DMS153 (cell line): ENCODE data around the gene NBEAL2.

ENCODE experiments used
- DNase-seq: peaks from one replicate; lab custom pipeline; 2025; lab: John Stamatoyannopoulos, UW

Gene NBEAL2

GRCh38 chr3:46986782-46987310, 7.4 kb downstream of the NBEAL2 start:
- DNase-seq, result no peak

DNA sequence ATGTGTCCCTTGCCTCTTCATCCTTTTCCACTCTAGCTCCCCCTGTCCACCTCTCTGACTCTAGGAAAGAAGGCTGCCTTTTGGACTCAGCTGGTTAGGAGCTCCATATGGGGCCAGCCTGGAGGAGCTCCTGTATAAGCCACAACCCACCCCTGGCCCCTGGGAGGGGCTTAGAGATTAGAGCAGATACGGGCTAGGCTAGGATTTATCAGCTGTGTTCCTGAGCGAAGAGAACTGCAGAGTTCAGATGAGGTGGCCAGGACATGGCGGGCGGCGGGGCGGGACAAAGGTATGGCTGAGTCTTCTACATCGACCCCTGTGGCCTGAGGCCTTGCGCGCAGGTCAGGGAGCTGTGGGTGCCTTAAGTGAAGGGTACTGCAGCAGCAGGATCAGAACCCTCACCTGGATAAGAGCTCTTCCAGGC, 7.9 kb downstream of the NBEAL2 start:
- no peak for DNase-seq

- DNase-seq, result no peak
These were observed 8.4 kb downstream of the NBEAL2 start for GRCh38 chr3:46987743-46988401.

- no peak for DNase-seq
These were observed 9.2 kb downstream of the NBEAL2 start for GRCh38 chr3:46988616-46989015.

GRCh38 chr3:46989146-46989810, 9.8 kb downstream of the NBEAL2 start:
- no peak for DNase-seq

- no peak for DNase-seq
These were observed 11.3 kb downstream of the NBEAL2 start for GRCh38 chr3:46990573-46991374.

- no peak for DNase-seq
These were observed 12.1 kb downstream of the NBEAL2 start for GRCh38 chr3:46991406-46992165.

- no peak for DNase-seq
These were observed 12.8 kb downstream of the NBEAL2 start for GRCh38 chr3:46992231-46992630.

- DNase-seq, result no peak
These were observed 13.8 kb downstream of the NBEAL2 start for GRCh38 chr3:46993292-46993691.

GRCh38 chr3:46993986-46994385, 14.5 kb downstream of the NBEAL2 start:
- no peak for DNase-seq

DNA sequence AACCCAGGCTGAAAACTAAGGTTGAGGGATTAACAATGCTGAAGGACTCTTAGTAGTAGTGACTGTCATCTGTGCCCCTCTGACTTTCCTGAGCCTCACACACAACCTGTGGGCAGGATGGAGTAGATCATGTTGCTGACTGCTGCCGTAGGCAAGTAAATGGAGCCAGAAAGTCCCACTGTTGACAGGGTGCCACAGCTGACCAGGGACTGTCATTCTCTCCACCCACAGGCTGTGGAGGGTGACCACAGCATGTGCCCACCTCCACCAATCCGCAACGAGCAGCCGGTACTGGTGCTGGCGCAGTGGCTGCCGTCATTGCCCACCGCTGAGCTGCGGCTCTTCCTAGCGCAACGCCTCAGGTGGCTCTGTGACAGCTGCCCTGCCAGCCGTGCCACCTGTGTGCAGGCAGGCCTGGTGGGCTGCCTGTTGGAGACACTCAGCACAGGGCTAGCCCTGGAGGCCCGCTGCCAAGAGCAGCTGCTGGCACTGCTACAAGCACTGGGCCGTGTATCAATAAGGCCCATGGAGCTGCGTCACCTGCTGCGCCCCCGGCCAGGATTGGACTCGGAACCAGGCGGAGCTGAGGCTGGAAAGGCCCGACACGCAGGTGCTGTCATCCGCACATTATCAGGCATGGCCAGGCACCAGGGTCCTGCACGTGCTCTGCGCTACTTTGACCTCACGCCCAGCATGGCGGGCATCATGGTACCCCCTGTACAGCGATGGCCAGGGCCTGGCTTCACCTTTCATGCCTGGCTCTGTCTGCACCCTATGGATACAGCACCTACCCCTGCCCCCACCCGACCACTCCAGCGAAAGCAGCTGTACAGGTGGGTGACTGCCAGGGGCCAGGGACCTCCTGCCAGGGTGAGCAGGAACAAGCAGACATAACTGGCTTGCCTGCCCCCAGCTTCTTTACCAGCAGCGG, 15.6 kb downstream of the NBEAL2 start:
- DNase-seq, result no peak

DNA sequence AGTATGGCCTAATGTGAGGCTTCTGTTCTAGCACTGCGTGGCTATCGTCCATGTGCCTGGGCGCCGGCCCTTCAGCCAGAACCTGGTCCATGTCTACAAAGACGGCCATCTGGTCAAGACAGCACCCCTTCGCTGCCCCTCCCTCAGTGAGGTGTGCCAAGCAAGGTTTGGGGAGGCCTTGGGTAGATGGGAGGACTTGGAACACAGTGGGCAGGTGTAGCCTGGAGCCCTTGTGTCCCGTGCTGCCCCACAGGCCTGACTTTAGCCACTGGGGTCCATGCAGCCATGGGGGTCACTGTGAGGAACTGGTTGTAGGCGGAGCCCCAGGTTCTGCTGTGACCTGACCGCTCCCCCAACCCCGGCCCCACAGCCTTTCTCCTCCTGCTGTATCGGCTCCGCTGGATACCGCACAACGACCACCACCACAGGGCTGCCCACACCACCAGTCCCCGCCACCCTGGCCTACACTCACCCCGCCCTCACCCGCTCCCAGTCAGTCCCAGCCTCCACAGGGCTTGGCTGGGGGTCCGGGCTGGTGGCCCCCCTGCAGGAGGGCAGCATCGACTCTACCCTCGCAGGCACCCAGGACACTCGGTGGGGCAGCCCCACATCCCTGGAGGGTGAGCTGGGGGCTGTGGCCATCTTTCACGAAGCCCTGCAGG, 16.6 kb downstream of the NBEAL2 start:
- DNase-seq, result no peak

DNA sequence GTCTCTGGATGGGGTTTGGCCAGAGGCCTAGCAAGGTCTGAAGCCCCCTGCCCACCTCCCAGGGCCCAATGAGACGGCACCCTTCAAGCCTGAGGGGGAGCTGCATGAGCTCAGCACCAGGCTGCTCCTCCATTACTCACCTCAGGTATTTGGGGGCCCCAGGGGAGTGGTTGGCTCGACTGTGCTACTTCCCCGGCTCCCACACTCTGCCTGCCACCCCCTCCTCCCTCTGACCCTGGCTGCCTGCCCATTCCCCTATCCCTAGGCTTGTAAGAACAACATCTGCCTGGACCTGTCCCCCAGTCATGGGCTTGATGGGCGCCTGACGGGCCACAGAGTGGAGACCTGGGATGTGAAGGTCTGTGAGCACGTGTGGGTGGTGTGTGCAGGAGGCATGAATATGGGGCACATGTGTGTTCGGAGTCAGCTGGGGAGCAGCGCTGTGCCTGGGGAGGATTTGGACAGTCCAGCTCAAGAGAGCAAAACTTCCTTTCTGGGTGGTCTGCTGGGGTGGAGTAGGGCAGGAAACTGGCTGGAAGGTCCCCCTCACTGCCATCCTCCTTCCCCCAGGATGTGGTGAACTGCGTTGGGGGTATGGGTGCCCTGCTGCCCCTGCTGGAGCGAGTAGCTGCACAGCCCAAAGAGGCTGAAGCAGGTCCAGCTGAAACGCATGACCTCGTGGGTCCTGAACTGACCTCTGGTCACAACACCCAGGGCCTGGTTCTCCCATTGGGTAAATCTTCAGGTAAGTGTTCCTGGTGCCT, 17.4 kb downstream of the NBEAL2 start:
- no peak for DNase-seq

- no peak for DNase-seq
These were observed 18.1 kb downstream of the NBEAL2 start for GRCh38 chr3:46997453-46998091.

- DNase-seq, result peak; percentile 13
These were observed 18.8 kb downstream of the NBEAL2 start for GRCh38 chr3:46998121-46998851.

GRCh38 chr3:46998852-46999515, 19.5 kb downstream of the NBEAL2 start:
- DNase-seq, result no peak

DNA sequence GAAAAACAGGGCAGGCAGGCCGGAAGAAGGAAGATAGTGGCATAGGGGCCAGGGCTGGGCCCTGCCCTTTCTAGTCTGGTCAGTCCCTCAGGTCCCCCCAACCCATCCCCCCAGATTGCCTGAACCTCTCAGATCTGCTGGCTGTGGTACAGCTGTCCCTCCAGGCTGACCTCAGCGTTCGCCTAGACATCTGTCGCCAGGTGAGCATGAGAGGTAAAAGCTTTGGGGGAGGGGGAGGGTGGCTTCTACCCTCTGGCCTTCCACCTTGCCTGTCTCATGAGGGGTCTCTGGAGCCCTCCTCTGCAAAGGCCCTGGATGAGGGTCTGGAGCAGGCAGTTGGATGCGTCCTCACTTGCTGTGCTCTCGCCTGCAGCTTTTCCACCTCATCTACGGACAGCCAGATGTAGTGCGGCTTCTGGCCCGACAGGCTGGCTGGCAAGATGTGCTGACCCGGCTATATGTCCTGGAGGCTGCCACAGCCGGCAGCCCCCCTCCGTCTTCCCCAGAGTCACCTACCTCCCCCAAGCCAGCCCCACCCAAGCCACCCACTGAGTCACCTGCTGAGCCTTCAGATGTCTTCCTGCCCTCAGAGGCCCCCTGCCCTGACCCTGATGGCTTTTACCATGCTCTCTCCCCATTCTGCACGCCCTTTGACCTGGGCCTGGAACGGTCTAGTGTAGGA, 20.2 kb downstream of the NBEAL2 start:
- no peak for DNase-seq
